HS-27A (cell line): ENCODE results near the gene GNB3.
"Not testable (repeated sequence)": the region's sequence is repeated elsewhere in the genome, so short reads cannot be mapped to it uniquely, and the experiment has no call there.

Experiments used
- DNase-seq: peaks from one replicate; pipeline ENCODE4 v3.0.0-alpha.2; 2012; ENCODE audit warnings: low read depth, missing footprints

The GNB3 gene

DNA sequence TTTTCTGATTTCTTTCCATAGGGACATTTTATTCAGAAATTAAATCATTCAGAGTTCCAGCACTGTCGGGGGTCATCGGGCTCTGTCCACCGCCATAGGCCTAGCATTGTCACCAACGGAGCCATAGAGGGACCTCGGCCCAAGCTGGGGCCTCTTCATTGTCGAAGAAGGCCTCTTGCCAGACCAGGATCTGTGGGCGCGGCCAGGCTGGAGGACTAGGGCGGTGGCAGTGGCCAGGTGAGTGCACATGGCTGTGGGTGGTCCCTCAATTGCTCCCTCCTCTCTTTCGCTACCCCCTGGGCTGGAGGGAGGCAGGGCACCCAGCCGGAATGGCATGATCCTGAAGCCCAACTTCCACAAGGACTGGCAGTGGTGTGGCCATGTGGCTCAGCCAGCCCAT, 43.0 kb downstream of the GNB3 start:
- no peak for DNase-seq

DNA sequence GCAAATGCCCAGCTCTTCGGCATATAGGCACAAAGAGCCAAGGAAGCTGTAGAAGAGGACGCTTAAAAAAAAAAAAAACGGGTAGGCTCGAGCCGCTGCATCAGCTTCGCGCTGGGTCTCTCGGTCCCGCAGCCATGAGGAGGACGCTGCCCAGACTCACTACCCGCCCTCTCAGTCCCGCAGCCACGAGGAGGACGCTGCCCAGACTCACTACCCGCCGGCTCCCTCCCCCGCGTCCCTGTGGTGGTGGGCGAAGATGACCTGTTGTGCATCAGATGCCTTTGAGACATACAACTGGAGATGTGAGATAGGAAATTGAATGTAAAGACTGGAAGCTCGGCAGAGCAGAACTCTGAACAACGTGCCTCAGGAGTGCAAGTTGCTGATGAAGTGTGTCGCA, 43.8 kb downstream of the GNB3 start:
- DNase-seq, result no peak

- DNase-seq, result not testable (repeated sequence)
These were observed 45.7 kb downstream of the GNB3 start for GRCh38 chr12:6886206-6886999.

GRCh38 chr12:6887460-6887859, 46.7 kb downstream of the GNB3 start:
- DNase-seq, result no peak

DNA sequence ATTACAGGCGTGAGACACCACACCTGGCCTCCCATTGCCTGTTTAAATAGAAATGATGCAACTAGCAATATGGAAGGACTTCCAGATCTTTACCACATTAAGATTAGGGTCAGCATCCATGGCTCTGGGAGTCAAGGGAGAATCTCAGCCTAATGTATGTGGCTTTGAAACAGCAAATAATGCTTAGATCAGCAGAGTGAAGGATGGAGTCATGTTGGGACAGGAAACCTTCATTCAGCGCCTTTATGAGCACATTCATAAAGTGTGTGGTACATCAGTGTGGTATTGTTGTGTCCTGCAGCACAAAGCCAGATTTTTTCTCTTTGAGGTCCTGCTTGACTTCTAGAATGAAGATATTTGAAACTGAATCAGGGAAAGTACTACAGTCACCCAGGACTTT, 47.6 kb downstream of the GNB3 start:
- no peak for DNase-seq

- DNase-seq, result not testable (repeated sequence)
These were observed 48.1 kb downstream of the GNB3 start for GRCh38 chr12:6888794-6889193.

GRCh38 chr12:6889775-6890573, 49.2 kb downstream of the GNB3 start:
- not testable (repeated sequence) for DNase-seq

DNA sequence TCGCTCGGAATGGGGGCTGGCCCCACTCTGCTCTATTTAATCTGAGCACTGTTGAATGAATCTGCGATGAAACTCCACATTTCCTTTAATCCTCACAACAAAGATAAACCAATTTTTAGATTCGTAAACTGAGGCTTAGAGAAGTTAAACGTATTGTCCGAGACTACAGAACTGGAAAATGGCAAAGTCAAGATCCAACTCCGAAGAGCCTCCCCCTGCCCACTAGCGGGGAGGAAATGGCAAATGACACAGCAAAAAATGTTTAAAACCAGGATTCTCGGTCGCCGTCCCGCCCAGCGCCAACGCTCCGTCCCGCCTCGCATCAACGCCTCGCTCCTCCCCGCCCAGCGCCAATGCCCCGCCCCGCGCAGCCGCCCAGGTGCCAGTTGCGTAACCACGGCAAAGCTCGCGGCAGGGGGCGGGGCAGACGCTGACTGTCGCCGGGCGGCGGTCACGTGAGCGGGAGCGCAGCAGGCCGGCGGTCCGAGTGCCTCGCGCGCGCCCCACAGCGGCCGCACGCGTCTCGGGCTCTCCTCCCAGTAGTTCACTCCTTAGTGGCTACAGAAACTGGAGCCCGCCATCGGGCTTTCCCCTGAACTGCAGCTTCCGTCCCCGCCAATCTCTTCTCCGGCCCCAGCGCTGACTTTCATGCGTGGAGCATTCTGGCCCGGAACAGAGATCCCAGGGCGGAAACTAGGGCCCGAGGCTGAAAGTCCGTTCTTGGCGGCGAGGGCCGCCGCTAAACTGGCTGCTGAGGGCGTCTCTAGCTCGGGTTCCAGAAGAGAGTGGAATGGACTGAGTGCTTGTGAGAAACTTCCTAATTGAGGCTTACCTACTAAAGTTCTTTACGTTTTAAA, 50.3 kb downstream of the GNB3 start:
- DNase-seq, result no peak

DNA sequence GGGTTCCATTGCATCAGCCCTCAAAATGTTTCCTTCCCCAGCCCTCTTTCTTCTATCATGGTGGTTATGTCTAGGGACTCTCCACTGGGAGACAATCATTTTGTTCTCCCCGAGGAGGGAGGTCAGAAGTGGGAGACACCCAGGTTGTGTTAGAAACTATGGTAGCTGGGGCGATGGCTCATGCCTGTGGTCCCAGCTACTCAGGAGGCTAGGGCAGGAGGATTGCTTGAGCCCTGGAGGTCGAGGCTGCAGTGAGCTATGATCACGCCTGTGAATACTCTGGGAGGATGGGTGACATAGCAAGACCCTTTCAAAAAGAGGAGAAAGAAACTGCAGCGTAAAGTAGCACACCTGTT, 50.9 kb downstream of the GNB3 start:
- DNase-seq, result no peak

GRCh38 chr12:6892683-6893082, 52.0 kb downstream of the GNB3 start:
- not testable (repeated sequence) for DNase-seq

- DNase-seq, result no peak
These were observed 53.6 kb downstream of the GNB3 start for GRCh38 chr12:6894321-6894720.
